ENCODE results near the gene MAML1.

The MAML1 gene

DNA sequence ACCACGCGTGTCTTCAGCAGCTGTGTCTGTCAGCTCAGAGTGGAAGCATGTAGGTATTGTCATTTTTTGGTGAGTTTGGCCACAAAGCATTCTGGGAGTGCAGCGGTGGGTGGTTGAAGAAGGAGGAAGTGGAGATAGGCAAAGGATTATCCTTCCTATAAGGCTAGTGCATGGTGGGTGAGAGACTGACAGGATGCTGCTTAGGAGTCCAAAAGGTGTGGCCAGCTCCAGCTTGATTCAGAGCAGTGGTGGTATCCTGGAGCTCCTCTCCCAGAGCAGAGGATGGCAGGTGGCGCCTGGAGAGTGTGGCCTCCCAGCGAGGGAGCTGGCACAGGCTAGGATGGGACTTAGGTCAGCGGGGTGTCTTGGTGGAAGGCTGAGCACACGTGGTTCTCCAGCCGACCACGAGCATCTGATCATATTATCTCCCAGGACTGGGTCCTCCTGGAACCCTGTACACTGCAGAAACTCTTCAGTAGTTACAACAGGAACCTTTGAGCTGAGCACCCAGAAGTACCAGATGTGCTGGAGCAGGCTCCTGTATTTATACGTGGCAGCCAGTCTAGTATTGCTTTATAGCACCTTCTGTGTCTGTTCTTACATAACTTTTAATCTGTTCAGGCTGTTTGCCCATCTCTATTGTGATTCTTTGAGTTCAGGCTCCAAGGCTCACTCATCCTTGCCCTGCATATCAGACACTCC, 29.6 kb downstream of the MAML1 start:
- no peak overlapping the region for H3K4me3 ChIP-seq (ENCODE audit: low read depth, low read length)
- TF ChIP-seq CTCF (IDR thresholded peaks at IDR 0.05; ENCODE audit: low read depth, low read length) = no peak
- DNase-seq (ENCODE audit: low read depth, low spot score) = no peak
- in situ Hi-C loops (cut with HindIII; ENCODE audit: low sequenced_read_pairs) = no loop called here

GRCh38 chr5:179762781-179763176, 30.2 kb downstream of the MAML1 start:
- in situ Hi-C loops (cut with HindIII; ENCODE audit: low sequenced_read_pairs) = no loop called here
- H3K4me3 ChIP-seq (ENCODE audit: low read depth, low read length) = no peak overlapping the region
- no peak for TF ChIP-seq CTCF (IDR thresholded peaks at IDR 0.05; ENCODE audit: low read depth, low read length)
- DNase-seq (ENCODE audit: low read depth, low spot score) = peak; percentile 14

- no peak overlapping the region for H3K4me3 ChIP-seq (ENCODE audit: low read depth, low read length)
- peak; percentile 89 for TF ChIP-seq CTCF (IDR thresholded peaks at IDR 0.05; ENCODE audit: low read depth, low read length)
- peak; percentile 89 for DNase-seq (ENCODE audit: low read depth, low spot score)
- in situ Hi-C loops (cut with HindIII; ENCODE audit: low sequenced_read_pairs) = no loop called here
These were observed 30.8 kb downstream of the MAML1 start for GRCh38 chr5:179763215-179763945.

GRCh38 chr5:179764056-179764455, 31.4 kb downstream of the MAML1 start:
- H3K4me3 ChIP-seq (ENCODE audit: low read depth, low read length) = no peak overlapping the region
- DNase-seq (ENCODE audit: low read depth, low spot score) = no peak
- in situ Hi-C loops (cut with HindIII; ENCODE audit: low sequenced_read_pairs) = no loop called here
- TF ChIP-seq CTCF (IDR thresholded peaks at IDR 0.05; ENCODE audit: low read depth, low read length) = no peak

DNA sequence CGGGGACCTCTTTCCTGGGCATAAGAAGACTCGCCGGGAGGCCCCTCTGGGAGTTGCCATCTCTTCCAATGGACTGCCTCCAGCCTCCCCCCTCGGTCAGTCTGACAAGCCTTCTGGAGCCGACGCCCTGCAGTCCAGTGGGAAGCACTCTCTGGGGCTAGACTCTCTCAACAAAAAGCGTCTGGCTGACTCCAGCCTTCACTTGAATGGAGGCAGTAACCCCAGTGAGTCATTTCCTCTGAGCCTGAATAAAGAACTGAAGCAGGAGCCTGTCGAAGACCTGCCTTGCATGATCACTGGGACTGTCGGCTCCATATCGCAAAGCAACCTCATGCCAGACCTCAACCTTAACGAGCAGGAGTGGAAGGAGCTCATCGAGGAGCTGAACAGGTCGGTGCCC, 32.8 kb downstream of the MAML1 start:
- H3K4me3 ChIP-seq (ENCODE audit: low read depth, low read length) = no peak overlapping the region
- peak; percentile 90 for DNase-seq (ENCODE audit: low read depth, low spot score)
- no peak for TF ChIP-seq CTCF (IDR thresholded peaks at IDR 0.05; ENCODE audit: low read depth, low read length)
- in situ Hi-C loops (cut with HindIII; ENCODE audit: low sequenced_read_pairs) = no loop called here

GRCh38 chr5:179766021-179766725, 33.6 kb downstream of the MAML1 start:
- peak; percentile 79 for DNase-seq (ENCODE audit: low read depth, low spot score)
- in situ Hi-C loops (cut with HindIII; ENCODE audit: low sequenced_read_pairs) = no loop called here
- no peak for TF ChIP-seq CTCF (IDR thresholded peaks at IDR 0.05; ENCODE audit: low read depth, low read length)
- peak overlapping the region; percentile 8 for H3K4me3 ChIP-seq (ENCODE audit: low read depth, low read length)

Data from astrocyte of the spinal cord (primary cell).